GM23338 (cell line): Measurements from ENCODE around the gene HCFC2. TPM values are rescaled to one million over a fixed set of nuclear protein-coding genes. Genes with fewer than 3 reads are reported as not detected.
A peak's percentile ranks its signal among the peaks of the same experiment; 100 is the strongest.

Source experiments
- ATAC-seq: fragments of 200-7000 bp; cut with Tn5 transposase; 3 replicates; pipeline ENCODE4 v1.9.1; 2020
- DNase-seq: peaks from one replicate; pipeline ENCODE4 v3.0.0-alpha.2; 2015; ENCODE audit warnings: low spot score
- H2AFZ ChIP-seq: fragments of 200-600 bp; sonication (generic); 2 replicates; pipeline ENCODE4 v1.8.0; 2016; ENCODE audit warnings: antibody characterized with exemption, mild to moderate bottlenecking, moderate library complexity
- H3F3A ChIP-seq: fragments of 200-600 bp; sonication (generic); replicated peaks from 2 replicates; pipeline ENCODE4 v1.8.0; 2017; ENCODE audit warnings: antibody characterized with exemption, mixed run types, low read depth
- H3K27ac ChIP-seq: fragments of 200-600 bp; sonication (generic); 2 replicates; pipeline ENCODE4 v1.6.1; 2016; ENCODE audit warnings: low read depth
- H3K27me3 ChIP-seq: fragments of 200-600 bp; sonication (generic); 2 replicates; pipeline ENCODE4 v1.8.0; 2016; ENCODE audit warnings: mild to moderate bottlenecking, mixed run types, moderate library complexity; ENCODE audit not compliant: insufficient read depth
- H3K36me3 ChIP-seq: fragments of 200-600 bp; sonication (generic); 2 replicates; pipeline ENCODE4 v1.8.0; 2016; ENCODE audit warnings: mild to moderate bottlenecking; ENCODE audit not compliant: insufficient read depth
- H3K4me1 ChIP-seq: fragments of 200-600 bp; sonication (generic); 2 replicates; pipeline ENCODE4 v1.8.0; 2016; ENCODE audit warnings: mild to moderate bottlenecking, moderate library complexity; ENCODE audit not compliant: insufficient read depth
- H3K4me2 ChIP-seq: fragments of 200-600 bp; sonication (generic); 2 replicates; pipeline ENCODE4 v1.7.1; 2017; ENCODE audit warnings: mixed run types
- H3K4me3 ChIP-seq: fragments of 200-600 bp; sonication (generic); 2 replicates; pipeline ENCODE4 v1.6.1; 2016; ENCODE audit warnings: mixed run types
- H3K79me2 ChIP-seq: fragments of 200-600 bp; sonication (generic); replicated peaks from 2 replicates; pipeline ENCODE4 v1.8.0; 2017; ENCODE audit warnings: mild to moderate bottlenecking; ENCODE audit not compliant: insufficient read depth
- H3K9me2 ChIP-seq: fragments of 200-600 bp; sonication (generic); 2 replicates; pipeline ENCODE4 v1.8.0; 2017; ENCODE audit not compliant: insufficient read depth
- H4K20me1 ChIP-seq: fragments of 200-600 bp; sonication (generic); replicated peaks from 2 replicates; pipeline ENCODE4 v1.8.0; 2017; ENCODE audit warnings: mild to moderate bottlenecking; ENCODE audit not compliant: insufficient read depth
- H3K27ac Mint-ChIP-seq: 2 replicates; pipeline ENCODE4 v1.8.0; 2020; ENCODE audit warnings: inconsistent platforms, mild to moderate bottlenecking, moderate library complexity, mixed read lengths
- H3K27me3 Mint-ChIP-seq: 3 replicates; pipeline ENCODE4 v1.8.0; 2022; ENCODE audit warnings: low read depth, mild to moderate bottlenecking, moderate library complexity, mixed read lengths, inconsistent platforms; ENCODE audit not compliant: insufficient read depth, poor library complexity
- H3K36me3 Mint-ChIP-seq: 3 replicates; pipeline ENCODE4 v1.8.0; 2021; ENCODE audit warnings: low read depth, mild to moderate bottlenecking, inconsistent platforms, moderate library complexity, mixed read lengths
- H3K4me1 Mint-ChIP-seq: 3 replicates; pipeline ENCODE4 v1.8.0; 2020; ENCODE audit warnings: mild to moderate bottlenecking, inconsistent platforms, mixed read lengths
- H3K4me3 Mint-ChIP-seq: 3 replicates; pipeline ENCODE4 v1.8.0; 2021; ENCODE audit warnings: moderate library complexity, mild to moderate bottlenecking, inconsistent platforms, mixed read lengths
- H3K9me3 Mint-ChIP-seq: 3 replicates; pipeline ENCODE4 v1.8.0; 2020; ENCODE audit warnings: moderate library complexity, mild to moderate bottlenecking, inconsistent platforms, mixed read lengths
- CREB1 ChIP-seq: fragments of 250-450 bp; sonication (Bioruptor Pico); IDR thresholded peaks from 2 replicates; pipeline ENCODE4 v1.5.0; 2020; ENCODE audit warnings: low read depth, mild to moderate bottlenecking, moderate library complexity
- CTCF ChIP-seq, 2 experiments: fragments of 200-600 bp in 1 of 2; sonication (generic) in 1 of 2; conservative IDR thresholded peaks; 2 replicates each; pipeline versions ENCODE4 v1.5.1 to v1.6.1; 2016 to 2017; ENCODE audit warnings: antibody characterized with exemption in 2 of 2, low read depth in 2 of 2, mild to moderate bottlenecking in 2 of 2, moderate library complexity in 1 of 2
- EZH2 ChIP-seq: fragments of 200-600 bp; sonication (generic); IDR thresholded peaks from one replicate; pipeline ENCODE4 v1.8.0; 2017; ENCODE audit warnings: antibody characterized with exemption, mild to moderate bottlenecking, low read depth; ENCODE audit not compliant: unreplicated experiment
- EZH2phosphoT487 ChIP-seq: fragments of 200-600 bp; sonication (generic); IDR thresholded peaks from one replicate; pipeline ENCODE4 v1.8.1; 2018; ENCODE audit warnings: antibody characterized with exemption; ENCODE audit not compliant: unreplicated experiment
- JUNB ChIP-seq: IDR thresholded peaks from one replicate; pipeline ENCODE4 v1.6.1; 2016; ENCODE audit warnings: antibody characterized with exemption; ENCODE audit not compliant: unreplicated experiment
- POLR2AphosphoS5 ChIP-seq: IDR thresholded peaks from 2 replicates; pipeline ENCODE4 v1.6.1; 2016; ENCODE audit warnings: antibody characterized with exemption, low read depth
- REST ChIP-seq: IDR thresholded peaks from one replicate; pipeline ENCODE4 v1.6.1; 2018; ENCODE audit warnings: antibody characterized with exemption; ENCODE audit not compliant: unreplicated experiment
- STAT1 ChIP-seq: IDR thresholded peaks from one replicate; pipeline ENCODE4 v1.6.1; 2016; ENCODE audit warnings: antibody characterized with exemption; ENCODE audit not compliant: unreplicated experiment
- ZNF114 ChIP-seq: fragments of 250-450 bp; sonication (Bioruptor Pico); IDR thresholded peaks from 2 replicates; pipeline ENCODE4 v1.5.0; 2020; ENCODE audit warnings: mild to moderate bottlenecking, moderate library complexity
- ZNF331 ChIP-seq: fragments of 250-450 bp; sonication (Bioruptor Pico); IDR thresholded peaks from 2 replicates; pipeline ENCODE4 v1.5.0; 2020; ENCODE audit warnings: low read depth, mild to moderate bottlenecking, moderate library complexity
- polyA plus RNA-seq: library from polyadenylated mRNA; unstranded; fragments of >200 nt; fragmentation: Nextera tagmentation; extraction: Ambion mirVana; gene quantifications from 2 replicates; pipeline ENCODE4 v1.2.1, GENCODE V29; 2016
- total RNA-seq: library from RNA; depleted of rRNA; stranded (reverse); fragments of >200 nt; shearing (Covaris generic); gene quantifications from 2 replicates; pipeline ENCODE4 v1.2.3, GENCODE V29; 2014

HCFC2 gene
- total and polyA plus RNA-seq, 2 experiments from 2014 or later: 1.9 to 2.5 TPM

- no peak for TF ChIP-seq STAT1
- TF ChIP-seq REST: no peak
- no peak for TF ChIP-seq ZNF331
- TF ChIP-seq POLR2AphosphoS5: no peak
- TF ChIP-seq CREB1 (CRISPR knock-in tag): no peak
- TF ChIP-seq CTCF (conservative IDR thresholded peaks at IDR 0.05; ENCODE audit: low read depth in 2 of 2): no peak
- Histone ChIP-seq H3K9me2 (no peaks in the 10 kb centered on the region), H2AFZ (peak overlapping the region; percentile 30), H3K36me3 (no peaks in the 10 kb centered on the region), H3K79me2 (no peaks in the 10 kb centered on the region), H3K27me3 (peaks cover 11% of the 10 kb centered on the region), H3K4me1 (peaks cover 15% of the 10 kb centered on the region), H3K4me3 (no peak overlapping the region), H3K27ac (no peak overlapping the region), H3K4me2 (peak overlapping the region; percentile 8), H4K20me1 (no peaks in the 10 kb centered on the region), H3F3A (peaks cover 5% of the 10 kb centered on the region; the same call in 1 of the 2 replicates)
- Mint-ChIP-seq H3K36me3 (no peaks in the 10 kb centered on the region), H3K27me3 (peaks cover 14% of the 10 kb centered on the region), H3K9me3 (no peaks in the 10 kb centered on the region; the same call in 2 of the 3 replicates), H3K4me3 (peak overlapping the region; percentile 44; the same call in 2 of the 3 replicates), H3K27ac (peak overlapping the region; percentile 97), H3K4me1 (peaks cover 19% of the 10 kb centered on the region)
- peak; percentile 84 for ATAC-seq
- peak; percentile 53 for DNase-seq
Measured at GRCh38 chr12:104054681-104055346, 9.5 kb upstream of the HCFC2 start.

GRCh38 chr12:104055686-104056388, 8.5 kb upstream of the HCFC2 start:
- H3K9me3 Mint-ChIP-seq: no peaks in the 10 kb centered on the region; the same call in 2 of the 3 replicates
- no peaks in the 10 kb centered on the region for H3K36me3 Mint-ChIP-seq
- Histone ChIP-seq H3K79me2 (no peaks in the 10 kb centered on the region), H3K27ac (no peak overlapping the region), H3K4me1 (peaks cover 11% of the 10 kb centered on the region; the same call in 1 of the 2 replicates), H3K9me2 (no peaks in the 10 kb centered on the region), H2AFZ (peak overlapping the region; percentile 30), H3F3A (no peaks in the 10 kb centered on the region), H3K4me3 (no peak overlapping the region), H4K20me1 (no peaks in the 10 kb centered on the region), H3K27me3 (peaks cover 4% of the 10 kb centered on the region; the same call in 1 of the 2 replicates), H3K36me3 (no peaks in the 10 kb centered on the region), H3K4me2 (no peak overlapping the region)
- peaks cover 17% of the 10 kb centered on the region for H3K4me1 Mint-ChIP-seq
- H3K27ac Mint-ChIP-seq: no peak overlapping the region
- TF ChIP-seq STAT1 (no peak), EZH2phosphoT487 (no peak), ZNF331 (no peak), REST (no peak), CTCF (conservative IDR thresholded peaks at IDR 0.05; ENCODE audit: low read depth in 2 of 2) (no peak), ZNF114 (CRISPR knock-in tag) (no peak), EZH2 (no peak), JUNB (no peak)
- ATAC-seq (no peak), DNase-seq (no peak)
- H3K4me3 Mint-ChIP-seq: no peak overlapping the region
- H3K27me3 Mint-ChIP-seq: peaks cover 5% of the 10 kb centered on the region
